ENCODE data around the gene PTPN12. TPM values are rescaled to one million over a fixed set of nuclear protein-coding genes. Genes with fewer than 3 reads are reported as not detected.
A peak's percentile ranks its signal among the peaks of the same experiment; 100 is the strongest.

Gene PTPN12
- total RNA-seq, 4 donors from 2014 or later = 64.6 to 130 (median 95.5) TPM

DNA sequence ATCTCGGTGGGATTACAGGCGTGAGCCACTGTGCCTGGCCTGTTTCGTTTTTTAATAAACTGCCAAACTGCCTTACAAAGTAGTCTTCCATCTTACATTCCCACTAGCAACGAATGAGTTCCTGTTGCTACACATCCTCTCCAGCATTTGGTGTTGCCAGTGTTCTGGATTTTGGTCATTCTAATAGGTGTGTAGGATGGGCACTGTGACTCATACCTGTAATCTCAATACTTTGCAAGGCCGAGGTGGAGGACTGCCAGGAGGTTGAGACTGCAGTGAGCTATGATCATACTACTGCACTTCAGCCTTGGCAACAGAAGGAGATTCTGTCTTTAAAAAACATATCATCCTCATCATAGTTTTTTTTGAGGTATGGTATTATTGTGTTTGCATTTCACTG, 137.8 kb downstream of the PTPN12 start:
- WGBS = 71% methylated on average over 5 of the region's 5 CpGs
- H3K27me3 ChIP-seq = no peaks in the 10 kb centered on the region
- H3K36me3 ChIP-seq = no peaks in the 10 kb centered on the region
- TF ChIP-seq POLR2A (IDR thresholded peaks at IDR 0.05) (no peak), CTCF (IDR thresholded peaks at IDR 0.05) (no peak), POLR2AphosphoS5 (IDR thresholded peaks at IDR 0.05) (no peak), EP300 (IDR thresholded peaks at IDR 0.05) (no peak)
- no peak overlapping the region for H3K27ac ChIP-seq
- H3K4me1 ChIP-seq = peaks cover 6% of the 10 kb centered on the region
- no peak overlapping the region for H3K4me3 ChIP-seq
- no peak for DNase-seq (ENCODE audit: low spot score in 2 of 2)
- no peaks in the 10 kb centered on the region for H3K9me3 ChIP-seq

DNA sequence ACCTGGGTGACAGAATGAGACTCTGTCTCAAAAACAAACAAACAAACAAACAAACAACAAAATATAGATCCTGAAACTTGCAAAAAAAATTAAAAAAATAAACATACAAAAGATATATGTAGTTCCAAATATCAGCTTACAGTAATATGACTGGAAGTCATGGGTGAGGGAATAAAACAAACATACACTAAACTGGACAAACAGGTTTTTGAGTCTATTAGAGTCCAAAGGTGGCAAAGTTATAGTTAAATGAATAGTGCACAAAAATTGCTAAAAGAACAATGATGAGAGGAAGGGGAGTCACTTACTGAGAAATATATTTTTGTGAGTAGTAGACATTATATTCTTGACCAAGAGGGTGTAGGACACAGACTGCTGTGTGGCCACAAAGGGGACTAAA, 142.5 kb downstream of the PTPN12 start:
- H3K27ac ChIP-seq = no peak overlapping the region
- H3K4me1 ChIP-seq = peaks cover 16% of the 10 kb centered on the region
- H3K27me3 ChIP-seq = no peaks in the 10 kb centered on the region
- peaks cover 11% of the 10 kb centered on the region for H3K36me3 ChIP-seq
- DNase-seq (ENCODE audit: low spot score in 2 of 2) = no peak
- no peak overlapping the region for H3K4me3 ChIP-seq
- no peaks in the 10 kb centered on the region for H3K9me3 ChIP-seq
- TF ChIP-seq EP300 (IDR thresholded peaks at IDR 0.05) (no peak), CTCF (IDR thresholded peaks at IDR 0.05) (no peak), POLR2AphosphoS5 (IDR thresholded peaks at IDR 0.05) (no peak), POLR2A (IDR thresholded peaks at IDR 0.05) (no peak)

- Histone ChIP-seq H3K36me3 (peaks cover 11% of the 10 kb centered on the region), H3K27ac (no peak overlapping the region)
- 97% methylated on average over 7 of the region's 7 CpGs for WGBS
These were observed 143.2 kb downstream of the PTPN12 start for GRCh38 chr7:77680266-77680665.

GRCh38 chr7:77684030-77684429, 146.9 kb downstream of the PTPN12 start:
- DNase-seq (ENCODE audit: low spot score in 2 of 2) = peak in 1 of 2 donors; percentile 74
- peaks cover 11% of the 10 kb centered on the region for H3K36me3 ChIP-seq
- peaks cover 42% of the 10 kb centered on the region for H3K4me1 ChIP-seq

More at GRCh38 chr7:77680266-77680665, 143.2 kb downstream of the PTPN12 start:
- H3K4me1 ChIP-seq = peaks cover 22% of the 10 kb centered on the region
- H3K27me3 ChIP-seq = no peaks in the 10 kb centered on the region
- H3K9me3 ChIP-seq = no peaks in the 10 kb centered on the region
- TF ChIP-seq POLR2A (IDR thresholded peaks at IDR 0.05) = no peak
- no peak for TF ChIP-seq POLR2AphosphoS5 (IDR thresholded peaks at IDR 0.05)
- no peak for TF ChIP-seq CTCF (IDR thresholded peaks at IDR 0.05)
- no peak for TF ChIP-seq EP300 (IDR thresholded peaks at IDR 0.05)
- DNase-seq (ENCODE audit: low spot score in 2 of 2) = no peak
- no peak overlapping the region for H3K4me3 ChIP-seq

GRCh38 chr7:77685233-77685632, 148.1 kb downstream of the PTPN12 start:
- peaks cover 35% of the 10 kb centered on the region for H3K4me1 ChIP-seq

More at GRCh38 chr7:77684030-77684429, 146.9 kb downstream of the PTPN12 start:
- Histone ChIP-seq H3K27me3 (no peaks in the 10 kb centered on the region), H3K27ac (peak overlapping the region; percentile 78), H3K9me3 (no peaks in the 10 kb centered on the region), H3K4me3 (no peak overlapping the region)
- peak in 2 of 3 donors; percentile 23 to 43 for TF ChIP-seq POLR2AphosphoS5 (IDR thresholded peaks at IDR 0.05)
- no peak for TF ChIP-seq EP300 (IDR thresholded peaks at IDR 0.05)
- WGBS = 32% methylated on average over 9 of the region's 9 CpGs

DNA sequence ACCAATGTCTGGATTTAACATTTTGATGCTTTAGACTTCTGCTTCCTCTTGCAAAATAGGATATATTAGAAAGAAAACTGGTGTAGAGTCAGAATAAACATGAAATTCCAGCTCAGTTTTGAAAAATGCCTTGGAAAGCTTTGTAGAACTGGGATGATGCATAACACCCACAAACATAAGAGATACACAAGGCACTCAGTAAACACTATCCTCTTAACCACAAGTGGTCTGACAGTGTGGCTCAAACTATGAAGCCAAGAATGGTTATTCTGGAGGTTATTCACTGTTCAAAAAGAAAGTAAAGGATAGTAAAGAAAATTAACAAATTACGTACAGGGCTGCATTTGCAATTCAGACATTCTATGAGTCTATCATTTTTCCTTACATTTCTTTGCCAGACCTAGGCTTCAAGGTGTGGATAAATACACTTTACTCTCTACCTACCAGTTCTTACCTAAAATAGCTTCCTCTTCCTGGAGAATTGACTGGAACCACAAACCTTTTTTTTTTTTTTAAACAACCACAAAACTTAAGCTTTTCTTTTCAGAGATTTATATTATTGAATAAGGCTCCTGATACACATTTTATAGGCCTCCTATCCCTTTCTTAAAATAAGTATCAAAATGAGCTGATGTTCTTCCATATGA, 150.1 kb downstream of the PTPN12 start:
- H3K36me3 ChIP-seq = peaks cover 16% of the 10 kb centered on the region
- H3K27me3 ChIP-seq = no peaks in the 10 kb centered on the region
- TF ChIP-seq POLR2AphosphoS5 (IDR thresholded peaks at IDR 0.05) (no peak), POLR2A (IDR thresholded peaks at IDR 0.05) (no peak), CTCF (IDR thresholded peaks at IDR 0.05) (no peak), EP300 (IDR thresholded peaks at IDR 0.05) (no peak)
- peaks cover 35% of the 10 kb centered on the region for H3K4me1 ChIP-seq
- DNase-seq (ENCODE audit: low spot score in 2 of 2) = no peak
- no peak overlapping the region for H3K27ac ChIP-seq
- WGBS = 93% methylated on average over 1 of the region's 1 CpG
- no peak overlapping the region for H3K4me3 ChIP-seq
- H3K9me3 ChIP-seq = no peaks in the 10 kb centered on the region

More at GRCh38 chr7:77685233-77685632, 148.1 kb downstream of the PTPN12 start:
- no peaks in the 10 kb centered on the region for H3K27me3 ChIP-seq
- no peak overlapping the region for H3K4me3 ChIP-seq
- 59% methylated on average over 5 of the region's 5 CpGs for WGBS
- peak in 1 of 3 donors; percentile 50 for TF ChIP-seq POLR2AphosphoS5 (IDR thresholded peaks at IDR 0.05)
- TF ChIP-seq EP300 (IDR thresholded peaks at IDR 0.05) = no peak
- H3K9me3 ChIP-seq = no peaks in the 10 kb centered on the region
- no peak for DNase-seq (ENCODE audit: low spot score in 2 of 2)
- peaks cover 16% of the 10 kb centered on the region for H3K36me3 ChIP-seq
- peak overlapping the region; percentile 78 for H3K27ac ChIP-seq
